ENCODE measurements around the gene CATSPER3.

Gene CATSPER3

DNA sequence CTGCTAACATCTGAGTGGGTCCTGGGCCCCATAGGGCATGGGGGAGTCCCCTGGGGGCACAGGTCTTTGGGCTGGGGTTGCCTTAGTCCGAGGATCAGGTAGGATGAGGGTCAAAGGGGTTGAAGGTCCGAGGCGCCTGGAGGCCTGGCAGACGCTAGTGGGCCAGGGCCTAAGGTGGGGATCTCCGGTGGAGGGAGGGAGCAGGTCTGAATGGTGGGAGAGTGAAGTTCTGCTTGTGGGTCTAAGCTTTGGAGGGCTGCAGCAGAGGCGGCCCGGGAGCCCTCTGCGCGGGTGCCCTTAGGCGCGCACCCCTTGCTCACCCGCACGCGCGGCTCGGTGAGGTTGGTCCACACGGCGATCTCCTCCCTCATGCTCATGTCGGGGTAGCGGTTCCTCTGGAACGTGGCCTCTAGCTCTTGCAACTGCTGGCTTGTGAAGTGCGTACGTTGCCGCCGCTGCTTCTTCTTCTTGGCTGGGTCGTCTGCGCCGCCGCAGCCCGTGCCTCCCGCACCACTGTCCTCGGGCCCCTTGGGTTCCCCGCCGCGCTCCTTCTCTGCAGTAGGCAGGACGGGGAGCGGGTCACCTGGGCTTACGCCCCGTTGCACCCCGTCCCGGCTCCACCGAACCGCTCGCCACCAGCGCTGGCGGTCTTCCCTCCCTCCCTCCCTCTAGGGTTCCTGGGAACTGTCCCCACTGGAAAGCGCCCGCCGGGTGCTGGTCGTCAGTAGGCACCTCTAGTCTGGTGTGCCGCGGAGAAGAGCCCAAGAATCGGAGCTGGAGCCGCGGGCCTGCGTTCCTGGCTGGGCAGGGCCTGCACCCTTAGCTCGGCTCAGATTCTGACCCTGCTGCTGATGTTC lies 63.5 kb downstream of the CATSPER3 start:
- no peak for DNase-seq

DNA sequence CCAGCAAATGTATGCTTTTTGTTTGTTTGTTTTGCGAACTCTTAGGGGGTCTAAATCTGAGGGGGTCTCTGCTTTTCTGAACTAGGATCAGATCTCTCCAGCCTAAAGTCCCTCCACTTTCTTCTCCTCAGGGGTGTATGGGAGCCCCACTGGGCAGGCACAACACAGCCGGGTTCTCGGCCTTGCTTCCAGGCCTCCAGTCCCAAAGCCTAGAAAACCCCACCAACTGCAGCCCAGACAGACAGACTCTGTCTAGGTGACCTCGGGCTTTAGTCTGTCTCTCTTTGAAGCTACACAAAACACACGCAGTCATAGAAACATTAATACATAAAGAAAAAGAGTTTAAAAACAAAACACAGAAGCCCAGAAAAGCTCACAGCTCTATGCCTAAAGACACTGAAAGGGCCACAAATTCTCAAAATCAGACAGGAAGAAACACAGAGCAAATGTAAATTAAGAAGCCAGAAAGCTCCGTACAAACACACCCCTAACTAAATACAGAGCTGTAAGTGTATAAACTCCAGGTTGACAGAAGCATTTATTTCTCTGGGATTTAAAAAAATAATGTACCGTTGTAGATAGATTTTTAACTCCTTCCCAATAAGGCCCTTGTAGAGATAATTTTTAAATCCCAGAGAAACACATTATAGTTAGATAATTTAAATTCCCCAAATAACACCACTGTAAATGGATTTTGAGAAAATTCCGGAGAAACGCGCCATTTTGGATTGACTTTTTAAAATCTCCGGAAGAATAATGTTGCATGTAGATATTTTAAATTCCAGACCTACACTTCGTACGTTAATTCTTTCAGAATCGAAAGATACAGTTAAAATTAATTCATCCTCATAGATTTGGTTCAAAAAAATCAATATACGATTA lies 64.3 kb downstream of the CATSPER3 start:
- no peak for DNase-seq

- DNase-seq = no peak
These were observed 64.9 kb downstream of the CATSPER3 start for GRCh38 chr5:135032695-135032998.

- DNase-seq = no peak
These were observed 65.5 kb downstream of the CATSPER3 start for GRCh38 chr5:135032999-135033861.

GRCh38 chr5:135033901-135034235 lies 66.2 kb downstream of the CATSPER3 start, which contains the start of gene PITX1:
Gene PITX1 (minus strand): TSS chr5:135034228. CDS start chr5:135033881, 347 bp downstream.
- no peak for DNase-seq

- DNase-seq = no peak
These were observed 66.7 kb downstream of the CATSPER3 start for GRCh38 chr5:135034236-135034962.

DNA sequence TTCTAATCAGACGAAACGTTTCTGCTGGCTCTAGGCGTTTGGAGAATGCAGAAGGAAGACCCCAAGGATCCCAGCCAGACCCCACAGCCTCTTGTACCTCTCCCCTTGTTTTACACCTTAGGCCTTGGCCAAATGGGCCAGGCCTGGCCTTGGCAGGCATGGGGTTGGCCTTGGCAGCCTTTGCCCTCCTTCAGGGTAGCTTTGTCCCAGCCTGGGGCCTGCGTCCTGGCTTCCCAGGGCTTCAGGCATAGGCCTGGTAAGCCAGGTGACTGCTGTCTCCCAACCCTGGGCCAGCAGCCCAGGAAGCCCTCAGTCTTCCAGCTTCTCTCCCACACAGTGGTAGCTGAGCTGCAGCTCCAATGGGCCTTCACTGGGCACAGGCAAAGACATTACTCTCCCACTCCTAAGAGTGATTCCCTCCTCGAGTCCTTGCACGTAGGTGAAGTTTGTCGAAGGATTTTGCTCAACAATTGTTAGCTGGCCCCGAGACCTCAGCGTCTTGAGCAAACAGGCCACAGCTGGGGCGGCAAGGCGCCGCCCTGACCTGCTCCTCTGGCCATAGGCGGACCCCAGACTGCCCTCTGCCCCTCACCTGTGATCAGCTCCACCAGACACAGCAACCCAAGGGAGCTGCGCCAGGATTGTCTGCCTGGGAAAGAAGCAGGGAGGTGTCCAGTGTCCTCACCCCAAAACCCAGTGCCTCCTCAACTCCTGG lies 67.4 kb downstream of the CATSPER3 start:
- no peak for DNase-seq

GRCh38 chr5:135035678-135036030 lies 67.9 kb downstream of the CATSPER3 start:
- DNase-seq = no peak

DNA sequence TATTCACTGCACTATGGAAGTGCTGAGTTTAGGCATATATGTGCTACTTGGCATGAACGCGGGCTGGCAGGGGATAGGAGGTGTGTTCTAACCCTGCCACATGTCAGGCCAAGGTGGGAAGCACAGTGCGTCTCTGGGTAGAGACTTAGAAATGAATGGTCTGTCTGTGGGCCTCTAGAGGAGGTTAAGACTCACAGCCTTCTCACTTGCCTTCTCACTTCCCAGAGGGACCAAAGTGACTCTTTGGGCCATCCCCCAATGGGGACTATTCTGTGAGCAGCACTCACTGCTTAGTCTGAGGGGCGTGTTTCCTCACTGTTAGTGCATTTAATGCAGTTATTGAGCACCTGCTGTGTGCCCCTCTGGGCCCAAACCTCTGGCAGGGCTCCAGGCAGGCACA lies 68.7 kb downstream of the CATSPER3 start:
- DNase-seq = no peak

DNA sequence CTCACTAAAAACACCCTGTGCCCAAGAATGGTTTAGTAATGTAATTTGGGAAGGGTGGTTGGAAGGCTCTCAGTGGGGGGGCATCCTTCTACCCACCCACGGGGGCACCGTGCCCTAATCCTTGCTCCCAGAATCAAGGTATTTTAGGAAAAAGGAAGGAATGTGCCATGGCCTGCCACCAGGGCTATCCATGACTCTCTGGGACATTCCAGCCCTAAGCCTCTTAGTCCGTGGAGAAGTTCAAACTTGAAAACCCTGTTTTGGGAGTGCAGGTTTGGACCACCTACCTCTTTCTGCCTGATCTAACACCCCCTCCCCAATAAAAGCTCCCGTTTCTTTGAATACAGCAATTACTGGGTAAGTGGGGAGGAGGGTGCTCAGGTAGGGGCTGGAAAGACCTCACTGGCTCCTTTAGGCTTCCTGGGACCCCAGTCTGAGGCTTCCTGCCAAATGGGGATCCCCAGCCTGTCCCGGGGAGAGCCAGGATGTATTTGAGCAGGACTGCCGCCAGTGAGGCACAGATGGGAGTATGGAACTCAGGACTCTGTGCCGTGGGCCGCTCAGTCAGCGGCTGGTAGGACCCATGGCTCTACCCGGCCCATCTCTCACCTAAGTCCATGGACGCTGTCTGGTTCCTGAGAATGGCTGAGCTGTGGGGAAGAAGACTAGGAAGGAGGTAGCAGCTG lies 70.0 kb downstream of the CATSPER3 start:
- no peak for DNase-seq

DNA sequence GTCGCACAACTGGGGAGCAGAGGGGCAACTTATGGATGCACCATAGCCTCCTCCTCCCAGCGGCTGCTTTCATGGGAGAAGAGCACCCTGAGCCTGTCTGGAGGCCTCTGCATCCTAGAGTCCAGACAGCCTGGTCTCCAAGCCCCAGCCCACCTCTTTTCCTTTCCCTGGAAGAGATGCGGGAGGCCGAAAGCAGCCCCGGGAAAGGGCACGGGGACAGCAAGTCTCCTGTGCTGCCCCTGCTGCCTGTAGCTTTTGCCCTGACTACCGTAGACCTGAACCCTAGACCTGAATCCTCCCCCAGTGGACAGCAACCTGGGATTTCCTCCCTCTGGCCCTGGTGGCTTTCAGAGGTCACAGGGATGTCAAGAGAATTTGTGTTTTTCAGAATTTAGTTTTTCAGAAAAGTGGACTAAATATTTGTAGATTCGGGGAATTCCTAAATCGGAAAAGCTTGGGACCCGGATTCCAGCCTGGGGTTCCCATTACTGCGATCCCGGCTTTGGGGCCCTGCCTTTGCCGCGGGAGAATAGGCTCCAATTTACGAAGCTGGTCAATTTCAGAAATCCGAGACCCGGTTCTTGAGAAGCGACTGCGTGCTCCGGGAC lies 70.6 kb downstream of the CATSPER3 start:
- no peak for DNase-seq

GRCh38 chr5:135038813-135039270 lies 71.1 kb downstream of the CATSPER3 start:
- no peak for DNase-seq

DNA sequence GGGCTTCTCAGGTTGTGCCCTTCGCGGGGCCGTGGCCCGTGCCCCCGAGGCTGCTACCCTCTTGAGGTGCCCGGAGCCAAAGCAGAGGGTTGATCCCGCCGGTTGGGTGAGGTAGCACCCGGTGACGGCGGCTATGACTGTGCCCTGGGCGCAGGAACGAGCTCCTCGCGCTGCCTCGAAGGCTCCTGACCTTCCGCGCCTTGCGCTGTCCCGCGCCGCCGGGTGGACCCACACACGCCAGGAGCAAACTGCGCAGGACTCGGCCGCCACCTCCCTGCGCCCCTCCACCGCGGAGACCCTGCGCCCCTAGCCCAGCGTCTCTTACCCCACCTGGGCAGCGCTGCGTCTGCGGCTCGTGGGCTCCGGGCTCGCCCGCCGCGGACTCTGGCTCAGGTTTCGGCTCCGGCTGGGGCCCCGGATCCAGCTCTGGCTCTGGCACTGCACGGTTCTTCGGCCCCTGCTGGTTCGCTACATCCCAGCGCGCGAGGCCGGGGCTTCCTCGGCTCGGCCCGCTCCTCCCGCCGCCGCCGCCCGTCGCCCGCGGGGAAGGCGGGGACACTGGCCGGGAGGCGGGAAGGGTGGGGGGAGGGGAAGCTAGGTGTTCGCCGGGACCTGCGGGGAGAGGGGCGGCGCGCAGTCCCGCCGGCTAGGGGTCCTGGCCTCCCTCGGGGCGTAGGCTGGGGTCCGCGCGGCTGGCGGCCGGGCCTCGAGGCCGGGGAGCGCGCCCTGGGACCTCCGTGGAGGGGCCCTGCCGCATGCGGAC lies 71.7 kb downstream of the CATSPER3 start:
- no peak for DNase-seq

DNA sequence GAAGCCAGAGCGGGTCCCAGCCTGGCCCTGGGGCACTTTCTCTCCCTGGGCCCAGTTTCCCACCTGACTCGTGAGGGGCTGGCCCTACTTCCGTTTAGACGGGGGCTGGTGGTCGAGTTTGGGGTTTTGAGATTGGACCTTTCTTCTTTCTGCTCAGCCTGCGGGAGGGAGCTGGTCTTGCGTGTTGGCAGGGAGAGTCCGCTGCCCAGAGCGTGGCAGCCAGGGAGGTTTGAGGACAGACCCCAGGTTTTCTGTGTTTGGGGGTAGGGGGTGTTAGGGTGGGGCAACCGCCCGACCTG lies 72.3 kb downstream of the CATSPER3 start:
- DNase-seq = no peak

DNA sequence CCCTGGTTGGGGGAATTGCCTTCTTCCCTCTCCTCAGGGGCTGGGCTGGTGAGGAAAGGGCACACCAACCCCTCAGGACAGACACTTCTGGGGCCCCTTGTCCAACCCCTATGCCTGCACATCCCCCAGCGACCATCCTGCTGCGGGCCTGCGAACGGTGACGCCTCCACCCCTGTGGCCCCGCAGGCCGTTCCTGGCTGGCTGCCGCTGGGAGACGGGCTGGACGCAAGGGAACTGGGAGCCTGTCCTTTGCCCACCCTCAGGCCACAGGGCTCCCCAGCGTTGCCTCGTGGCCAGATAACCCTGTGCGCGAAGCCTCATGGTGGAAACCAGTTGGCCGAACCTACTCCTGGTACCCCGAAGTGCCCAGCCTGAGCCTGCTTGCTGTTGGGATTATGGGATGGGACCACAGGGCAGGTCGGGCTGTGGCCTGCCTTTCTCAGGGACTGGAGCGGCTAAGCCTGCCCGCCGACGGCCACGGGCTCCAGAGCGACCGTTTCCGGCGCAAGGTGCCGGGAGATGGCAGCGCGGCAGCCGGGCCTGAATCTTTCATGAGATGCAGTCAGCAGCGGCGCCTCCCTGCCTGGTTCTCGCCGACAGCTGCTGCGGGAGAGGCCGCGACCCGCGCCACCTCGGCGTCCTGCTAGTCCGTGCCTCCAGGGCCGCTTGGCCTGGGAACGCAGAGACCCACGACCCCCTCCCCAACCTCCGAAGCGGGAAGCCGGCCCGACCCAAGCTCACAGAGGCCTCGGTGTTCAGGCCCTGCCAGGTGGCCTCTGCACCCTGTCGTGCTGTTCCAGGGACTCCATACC lies 72.8 kb downstream of the CATSPER3 start:
- no peak for DNase-seq

DNA sequence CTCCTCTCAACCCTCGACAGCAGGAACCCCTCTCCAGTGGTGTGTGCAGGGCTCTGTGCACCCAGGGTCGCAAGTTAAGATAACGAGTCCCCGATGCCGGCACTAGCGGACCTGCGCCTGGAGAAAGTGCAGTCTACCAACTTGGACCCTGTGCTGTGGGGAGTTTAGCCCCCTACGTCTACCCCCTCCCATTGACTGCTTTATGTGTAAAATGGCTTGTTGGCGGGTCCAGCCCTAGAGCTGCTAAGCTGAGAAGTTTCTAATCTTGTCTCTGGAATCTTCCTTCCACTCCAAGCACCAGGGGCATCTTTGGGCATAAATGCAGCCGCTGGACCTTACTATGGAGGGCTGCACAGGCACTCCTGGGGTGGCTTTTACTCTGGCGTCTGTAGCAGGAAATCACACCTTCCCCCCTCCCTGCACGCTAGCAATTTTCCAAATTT lies 73.5 kb downstream of the CATSPER3 start:
- DNase-seq = no peak

- DNase-seq = no peak
These were observed 74.0 kb downstream of the CATSPER3 start for GRCh38 chr5:135041726-135042125.

- no peak for DNase-seq
These were observed 74.9 kb downstream of the CATSPER3 start for GRCh38 chr5:135042595-135042994.

- no peak for DNase-seq
These were observed 77.8 kb downstream of the CATSPER3 start for GRCh38 chr5:135045488-135045887.
